GM12878 (cell line): ENCODE data around the gene HS1BP3. TPM values are rescaled to one million over a fixed set of nuclear protein-coding genes. Genes with fewer than 3 reads are reported as not detected.

ENCODE experiments used
- ATAC-seq: fragments of 200-7000 bp; cut with Tn5 transposase; 3 replicates; pipeline ENCODE4 v1.9.1; 2020; ENCODE audit warnings: mild to moderate bottlenecking, moderate library complexity
- BruUV-seq: library from RNA; stranded (reverse); fragments of 400-500 nt; replicated peaks from 2 replicates; lab custom pipeline; 2021; lab: Mats Ljungman, UMichigan
- CTCF ChIA-PET: fragments of 300-600 bp; sonication (Branson Sonifier 250); formaldehyde crosslinking; extraction: SDS; loops from one replicate; lab custom pipeline; 2021; ENCODE audit warnings: inconsistent platforms; lab: Yijun Ruan, JAX
- POLR2A ChIA-PET: fragments of 350-600 bp; formaldehyde crosslinking; extraction: SDS; loops from one replicate; lab custom pipeline; 2021; ENCODE audit warnings: inconsistent platforms; lab: Charles Lee
- RAD21 ChIA-PET: fragments of 300-600 bp; sonication (Branson Sonifier 250); formaldehyde crosslinking; loops from one replicate; lab custom pipeline; 2023; ENCODE audit warnings: antibody characterized with exemption; ENCODE audit not compliant: unreplicated experiment; lab: Charles Lee
- SMC1A ChIA-PET: fragments of 300-600 bp; sonication (Branson Sonifier 250); formaldehyde crosslinking; loops from one replicate; lab custom pipeline; 2023; ENCODE audit not compliant: unreplicated experiment, uncharacterized antibody; lab: Charles Lee
- DNase-seq: peaks from one replicate; pipeline ENCODE4 v3.0.0-alpha.2; 2011; ENCODE audit warnings: low read depth, low spot score
- FAIRE-seq: peaks from 3 replicates; lab custom pipeline; 2011; peaks lifted over from hg19 to GRCh38; lab: Jason Lieb, UNC
- H2AFZ ChIP-seq: 2 replicates; pipeline ENCODE4 v1.6.0; 2011; ENCODE audit warnings: low read depth, low read length, control low read depth; ENCODE audit not compliant: control insufficient read depth
- H3K27ac ChIP-seq: 2 replicates; pipeline ENCODE4 v1.5.1; 2011; ENCODE audit warnings: control low read depth; ENCODE audit not compliant: control insufficient read depth, insufficient read depth
- H3K27me3 ChIP-seq, 2 experiments: replicated peaks in 1 of 2; 2 replicates each; pipeline versions ENCODE4 v1.6.0 to v1.6.1; 2011; ENCODE audit warnings: low read length in 1 of 2; ENCODE audit not compliant: control insufficient read depth in 2 of 2, insufficient read depth in 2 of 2
- H3K36me3 ChIP-seq, 2 experiments: 2 replicates each; pipeline ENCODE4 v1.5.1; 2011; ENCODE audit warnings: low read length in 1 of 2; ENCODE audit not compliant: control insufficient read depth in 2 of 2, insufficient read depth in 2 of 2
- H3K4me1 ChIP-seq: 2 replicates; pipeline ENCODE4 v1.6.1; 2011; ENCODE audit warnings: mild to moderate bottlenecking, low read length, moderate library complexity, mixed read lengths; ENCODE audit not compliant: control insufficient read depth, insufficient read depth
- H3K4me2 ChIP-seq: 2 replicates; pipeline ENCODE4 v1.6.0; 2011; ENCODE audit warnings: control low read depth; ENCODE audit not compliant: control insufficient read depth, insufficient read depth
- H3K4me3 ChIP-seq: fragments of 200-600 bp; sonication (generic); 2 replicates; pipeline ENCODE4 v1.5.1; 2016
- H3K79me2 ChIP-seq: 2 replicates; pipeline ENCODE4 v1.6.0; 2011; ENCODE audit warnings: low read length; ENCODE audit not compliant: control insufficient read depth, insufficient read depth
- H3K9ac ChIP-seq: 2 replicates; pipeline ENCODE4 v1.8.0; 2011; ENCODE audit warnings: low read length, control low read depth, mixed read lengths; ENCODE audit not compliant: control insufficient read depth, insufficient read depth
- H3K9me3 ChIP-seq: replicated peaks from 3 replicates; pipeline ENCODE4 v1.5.1; 2011; ENCODE audit warnings: mild to moderate bottlenecking, low read length; ENCODE audit not compliant: control insufficient read depth, insufficient read depth
- H4K20me1 ChIP-seq: 2 replicates; pipeline ENCODE4 v1.6.0; 2011; ENCODE audit not compliant: control insufficient read depth, insufficient read depth
- BRCA1 ChIP-seq: IDR thresholded peaks from 2 replicates; pipeline ENCODE4 v1.6.1; 2011; ENCODE audit warnings: low read depth, low read length, improper control_type of control experiment
- CBX5 ChIP-seq: sonication (generic); IDR thresholded peaks from 2 replicates; pipeline ENCODE4 v1.6.1; 2016; ENCODE audit warnings: low read depth, moderate library complexity, mild to moderate bottlenecking, inconsistent platforms
- MEF2B ChIP-seq: fragments of 450-650 bp; IDR thresholded peaks from 2 replicates; pipeline ENCODE4 v1.6.1; 2018; ENCODE audit warnings: mild to moderate bottlenecking, moderate library complexity; ENCODE audit not compliant: partially characterized antibody, poor library complexity, severe bottlenecking
- POU2F2 ChIP-seq: IDR thresholded peaks from 3 replicates; pipeline ENCODE4 v1.6.1; 2011; ENCODE audit warnings: low read depth, mild to moderate bottlenecking, low read length, borderline replicate concordance
- RAD21 ChIP-seq: IDR thresholded peaks from 2 replicates; pipeline ENCODE4 v1.6.1; 2011; ENCODE audit warnings: mild to moderate bottlenecking, low read depth, low read length, moderate library complexity; ENCODE audit not compliant: insufficient read depth
- SRF ChIP-seq, 2 experiments: IDR thresholded peaks; 2 replicates each; pipeline ENCODE4 v1.6.1; 2011; ENCODE audit warnings: low read depth in 2 of 2, low read length in 2 of 2, mild to moderate bottlenecking in 1 of 2, moderate library complexity in 1 of 2
- ZNF24 ChIP-seq: fragments of 450-650 bp; IDR thresholded peaks from 2 replicates; pipeline ENCODE4 v1.6.1; 2017; ENCODE audit warnings: antibody characterized with exemption, mild to moderate bottlenecking
- ZNF384 ChIP-seq: IDR thresholded peaks from 2 replicates; pipeline ENCODE4 v1.6.1; 2012; ENCODE audit warnings: low read depth, mild to moderate bottlenecking, low read length, improper control_type of control experiment, borderline replicate concordance
- ZZZ3 ChIP-seq: IDR thresholded peaks from 2 replicates; pipeline ENCODE4 v1.6.1; 2011; ENCODE audit warnings: low read depth; ENCODE audit not compliant: control insufficient read depth, insufficient read length
- WGBS: methylation state at CpG from one replicate; pipeline ENCODE4 v1.1.6; 2016; ENCODE audit warnings: low lambda C conversion rate; ENCODE audit not compliant: insufficient replicate concordance, insufficient coverage; ENCODE audit errors: missing lambda C conversion rate; 5-methylcytosine and 5-hydroxymethylcytosine counted together
- in situ Hi-C: fragments of 300-500 bp; cut with MboI; formaldehyde crosslinking; loops from 9 replicates; pipeline ENCODE4 v1.14.3; 2018; ENCODE audit warnings: mixed read lengths
- intact Hi-C: fragments of 100-400 bp; cut with micrococcal nuclease; formaldehyde crosslinking; loops from one replicate; pipeline ENCODE4 v1.14.2; 2022; ENCODE audit not compliant: unreplicated experiment
- polyA plus RNA-seq, 11 experiments: library from polyadenylated mRNA; depleted of rRNA in 4 of 11; unstranded in 6 of 11; stranded (reverse) in 5 of 11; fragments of >200 nt; fragmentation: Nextera tagmentation in 4 of 11; fragmentation: Illumina TruSeq in 1 of 11; extraction: Ambion mirVana in 4 of 11; extraction: Trizol in 1 of 11; gene quantifications; 1 replicate in 1 of 11; 2 replicates in 10 of 11; pipeline versions ENCODE4 v1.2.1 to v1.2.3, GENCODE V29; 2011 to 2016; ENCODE audit warnings: inconsistent platforms in 2 of 11, missing spikeins in 2 of 11, low read depth in 1 of 11
- total RNA-seq, 4 experiments: library from RNA; depleted of rRNA in 3 of 4; stranded (reverse); fragments of >200 nt in 3 of 4; fragmentation: Illumina TruSeq in 1 of 4; extraction: Trizol in 1 of 4; gene quantifications; 2 replicates each; pipeline versions ENCODE4 v1.2.1 to v1.2.3, GENCODE V29; 2013 to 2021
- TF ChIP-seq, protein P1 (sequence below): fragments of 450-650 bp; IDR thresholded peaks from 2 replicates; pipeline ENCODE4 v1.6.1; 2018; ENCODE audit warnings: borderline replicate concordance, mild to moderate bottlenecking; ENCODE audit not compliant: partially characterized antibody

HS1BP3 gene
- total and polyA plus RNA-seq, 10 of the 15 experiments (the other 5 are each of a cell fraction or from before 2014, with no cell fraction given) = 0.47 to 7.2 (median 4.6) TPM

DNA sequence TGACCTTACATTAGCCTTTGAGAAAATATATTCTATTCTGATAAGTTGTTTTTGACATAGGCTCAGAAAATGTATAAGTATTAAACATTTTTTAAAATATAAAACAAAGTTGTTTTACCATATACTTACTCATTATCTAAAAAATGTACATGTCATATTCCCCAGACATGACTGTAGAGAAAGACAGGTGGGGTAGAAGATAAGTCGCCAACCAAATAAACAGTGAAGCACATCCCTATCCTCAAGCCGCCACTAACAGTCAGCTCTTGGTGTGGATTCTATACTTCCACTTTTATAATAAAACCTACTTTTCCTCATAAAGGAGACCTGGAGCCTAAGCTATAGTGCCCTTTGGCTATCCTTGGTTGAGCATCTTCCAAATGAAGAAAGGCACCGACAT, 42.4 kb upstream of the HS1BP3 start:
- Histone ChIP-seq H3K9ac (no peak overlapping the region), H4K20me1 (no peaks in the 10 kb centered on the region), H3K27ac (no peak overlapping the region), H3K4me2 (no peak overlapping the region), H3K79me2 (no peaks in the 10 kb centered on the region; the same call in 1 of the 2 replicates), H3K27me3 (no peaks in the 10 kb centered on the region), H3K4me3 (no peak overlapping the region), H3K9me3 (no peaks in the 10 kb centered on the region), H3K36me3 (peaks cover 0 to 14% of the 10 kb centered on the region in 2 experiments; a peak in 3 of 4 replicates), H2AFZ (no peak overlapping the region), H3K4me1 (peaks cover 4% of the 10 kb centered on the region; the same call in 1 of the 2 replicates)
- intact Hi-C loops = no loop called here
- ChIA-PET POLR2A (no interaction called here), RAD21 (no interaction called here), CTCF (interaction anchor here (0.9 to 1.4 kb wide), 2 partner anchors 32 to 270 kb away, joined by 3 to 4 read pairs; no protein-coding TSS in a partner anchor), SMC1A (no interaction called here)
- BruUV-seq = no TSS peak
- in situ Hi-C loops = no loop called here
- ATAC-seq (no peak), FAIRE-seq (no peak), DNase-seq (no peak)
- no peak for TF ChIP-seq MEF2B
- TF ChIP-seq ZNF384 = no peak
- TF ChIP-seq ZZZ3 = no peak
- TF ChIP-seq POU2F2 = no peak
- no peak for TF ChIP-seq ZNF24
- TF ChIP-seq CBX5 = no peak
- TF ChIP-seq, protein P1, sequence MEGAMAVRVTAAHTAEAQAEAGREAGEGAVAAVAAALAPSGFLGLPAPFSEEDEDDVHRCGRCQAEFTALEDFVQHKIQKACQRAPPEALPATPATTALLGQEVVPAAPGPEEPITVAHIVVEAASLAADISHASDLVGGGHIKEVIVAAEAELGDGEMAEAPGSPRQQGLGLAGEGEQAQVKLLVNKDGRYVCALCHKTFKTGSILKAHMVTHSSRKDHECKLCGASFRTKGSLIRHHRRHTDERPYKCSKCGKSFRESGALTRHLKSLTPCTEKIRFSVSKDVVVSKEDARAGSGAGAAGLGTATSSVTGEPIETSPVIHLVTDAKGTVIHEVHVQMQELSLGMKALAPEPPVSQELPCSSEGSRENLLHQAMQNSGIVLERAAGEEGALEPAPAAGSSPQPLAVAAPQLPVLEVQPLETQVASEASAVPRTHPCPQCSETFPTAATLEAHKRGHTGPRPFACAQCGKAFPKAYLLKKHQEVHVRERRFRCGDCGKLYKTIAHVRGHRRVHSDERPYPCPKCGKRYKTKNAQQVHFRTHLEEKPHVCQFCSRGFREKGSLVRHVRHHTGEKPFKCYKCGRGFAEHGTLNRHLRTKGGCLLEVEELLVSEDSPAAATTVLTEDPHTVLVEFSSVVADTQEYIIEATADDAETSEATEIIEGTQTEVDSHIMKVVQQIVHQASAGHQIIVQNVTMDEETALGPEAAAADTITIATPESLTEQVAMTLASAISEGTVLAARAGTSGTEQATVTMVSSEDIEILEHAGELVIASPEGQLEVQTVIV = no peak
- no peak for TF ChIP-seq BRCA1
- TF ChIP-seq SRF (IDR thresholded peaks at IDR 0.05; ENCODE audit: low read depth in 2 of 2, low read length in 2 of 2) = no peak
- no peak for TF ChIP-seq RAD21
- 98% methylated on average over 3 of the region's 3 CpGs for WGBS
